ENCODE data around the gene INHBB.

INHBB gene

GRCh38 chr2:120315367-120316033 is 30.4 kb upstream of the INHBB start:
- H3K4me3 ChIP-seq (ENCODE audit: low read depth, low read length) = no peak overlapping the region
- TF ChIP-seq, protein P1, sequence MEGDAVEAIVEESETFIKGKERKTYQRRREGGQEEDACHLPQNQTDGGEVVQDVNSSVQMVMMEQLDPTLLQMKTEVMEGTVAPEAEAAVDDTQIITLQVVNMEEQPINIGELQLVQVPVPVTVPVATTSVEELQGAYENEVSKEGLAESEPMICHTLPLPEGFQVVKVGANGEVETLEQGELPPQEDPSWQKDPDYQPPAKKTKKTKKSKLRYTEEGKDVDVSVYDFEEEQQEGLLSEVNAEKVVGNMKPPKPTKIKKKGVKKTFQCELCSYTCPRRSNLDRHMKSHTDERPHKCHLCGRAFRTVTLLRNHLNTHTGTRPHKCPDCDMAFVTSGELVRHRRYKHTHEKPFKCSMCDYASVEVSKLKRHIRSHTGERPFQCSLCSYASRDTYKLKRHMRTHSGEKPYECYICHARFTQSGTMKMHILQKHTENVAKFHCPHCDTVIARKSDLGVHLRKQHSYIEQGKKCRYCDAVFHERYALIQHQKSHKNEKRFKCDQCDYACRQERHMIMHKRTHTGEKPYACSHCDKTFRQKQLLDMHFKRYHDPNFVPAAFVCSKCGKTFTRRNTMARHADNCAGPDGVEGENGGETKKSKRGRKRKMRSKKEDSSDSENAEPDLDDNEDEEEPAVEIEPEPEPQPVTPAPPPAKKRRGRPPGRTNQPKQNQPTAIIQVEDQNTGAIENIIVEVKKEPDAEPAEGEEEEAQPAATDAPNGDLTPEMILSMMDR (IDR thresholded peaks at IDR 0.05; ENCODE audit: insufficient read depth, low read length, missing control alignments) = no peak
- no peak for DNase-seq (ENCODE audit: low read depth, low spot score)
- POLR2A ChIA-PET = no interaction called here
- CTCF ChIA-PET = interaction anchor here (1.2 to 12.0 kb wide), 9 partner anchors 8 to 675 kb away, joined by 3 to 202 read pairs (median 6); no protein-coding TSS in a partner anchor

DNA sequence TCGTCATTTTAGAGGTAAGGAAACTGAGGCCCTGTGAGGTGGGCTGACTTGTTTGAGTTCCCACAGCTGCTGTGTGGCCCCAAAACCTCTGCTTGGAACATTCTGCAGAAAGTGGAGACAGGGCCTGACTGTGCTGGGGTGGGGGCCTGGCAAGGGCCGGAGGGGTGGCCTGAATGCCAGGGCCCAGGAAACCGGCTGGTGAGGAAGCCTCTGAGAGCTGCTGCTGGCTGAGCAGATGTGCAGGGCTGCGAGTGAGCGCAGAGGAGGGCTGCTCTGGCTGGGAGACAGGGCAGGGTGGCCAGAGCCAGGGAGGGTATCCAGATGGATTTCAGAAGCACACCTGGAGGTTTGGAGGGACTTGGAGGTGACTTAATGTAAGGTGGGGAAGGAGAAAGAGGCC is 29.9 kb upstream of the INHBB start:
- ChIA-PET CTCF (interaction anchor here (1.3 to 12.0 kb wide), 6 partner anchors 16 to 365 kb away, joined by 3 to 202 read pairs (median 5); no protein-coding TSS in a partner anchor), POLR2A (no interaction called here)
- H3K4me3 ChIP-seq (ENCODE audit: low read depth, low read length) = no peak overlapping the region
- DNase-seq (ENCODE audit: low read depth, low spot score) = no peak
- TF ChIP-seq, protein P1 (IDR thresholded peaks at IDR 0.05; ENCODE audit: insufficient read depth, low read length, missing control alignments) = no peak

DNA sequence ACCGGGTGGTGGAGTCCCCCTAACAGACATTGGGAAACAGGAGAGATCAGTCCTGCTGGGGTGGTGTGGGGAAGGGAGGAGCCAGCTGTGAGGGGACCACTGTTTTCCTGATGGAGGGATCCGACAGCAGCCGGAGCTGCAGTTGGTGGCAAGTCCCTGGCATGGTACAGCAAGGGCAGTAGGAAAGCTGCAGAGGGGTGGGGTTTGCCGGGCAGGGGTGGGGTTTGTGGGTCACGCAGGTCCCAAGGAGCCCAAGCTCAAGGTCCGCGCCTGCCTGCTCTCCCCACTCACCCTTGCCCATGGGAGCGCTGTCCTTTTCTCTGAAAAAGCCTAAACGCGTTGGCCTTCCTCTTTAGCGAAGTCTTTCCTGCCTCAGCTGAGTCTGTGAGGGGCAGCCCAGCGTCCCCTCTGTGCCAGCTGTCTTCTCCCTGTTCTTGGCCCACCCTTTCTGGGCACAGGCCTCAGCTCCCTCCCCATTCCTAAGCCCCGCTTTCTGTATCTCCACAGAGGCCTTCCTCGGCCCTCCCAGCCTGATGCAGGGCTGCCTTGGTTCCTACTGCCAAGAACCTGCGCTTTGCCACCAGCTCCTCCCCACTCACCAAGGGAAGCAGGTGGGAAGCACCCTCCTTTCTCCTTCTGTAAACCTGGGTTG is 29.3 kb upstream of the INHBB start:
- TF ChIP-seq, protein P1 (IDR thresholded peaks at IDR 0.05; ENCODE audit: insufficient read depth, low read length, missing control alignments) = no peak
- H3K4me3 ChIP-seq (ENCODE audit: low read depth, low read length) = no peak overlapping the region
- ChIA-PET POLR2A (no interaction called here), CTCF (interaction anchor here (1.3 to 12.0 kb wide), 6 partner anchors 16 to 365 kb away, joined by 3 to 202 read pairs (median 5); no protein-coding TSS in a partner anchor)
- no peak for DNase-seq (ENCODE audit: low read depth, low spot score)

DNA sequence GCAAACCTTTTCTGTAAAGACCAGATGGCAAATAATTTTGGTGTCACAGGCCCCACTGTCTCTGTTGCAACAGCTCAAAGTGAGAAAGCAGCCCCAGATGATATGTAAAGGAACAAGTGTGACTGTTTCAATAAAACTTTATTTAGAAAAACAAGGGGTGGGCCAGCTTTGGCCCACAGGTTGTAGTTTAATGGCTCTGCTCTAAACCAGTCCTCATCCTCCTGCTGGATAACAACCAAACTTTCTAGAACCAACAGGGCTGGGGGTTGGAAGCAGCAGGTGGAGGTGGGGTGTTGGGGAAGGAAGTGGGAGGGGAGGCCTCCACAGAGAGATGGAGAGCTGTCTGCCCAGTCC is 28.8 kb upstream of the INHBB start:
- no peak overlapping the region for H3K4me3 ChIP-seq (ENCODE audit: low read depth, low read length)

DNA sequence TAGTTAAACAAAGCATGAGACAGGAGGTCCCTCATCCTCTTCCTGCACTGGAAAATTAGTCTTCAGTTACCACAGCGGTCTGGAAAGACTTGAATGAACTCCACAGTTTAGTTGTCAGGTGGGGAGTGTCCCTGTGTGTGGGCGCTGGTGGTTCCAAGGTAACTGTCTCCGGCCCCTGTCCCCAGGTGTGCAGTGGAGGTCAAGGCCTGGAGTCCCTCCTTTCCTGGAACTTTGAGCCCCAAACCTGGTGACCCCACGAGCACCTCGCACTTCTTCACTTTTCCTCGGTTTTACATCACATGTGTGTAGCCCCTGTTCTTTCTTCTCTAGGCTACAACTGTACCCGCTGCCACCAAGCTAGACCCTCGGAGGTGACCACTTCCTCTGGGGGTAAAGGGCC is 28.0 kb upstream of the INHBB start:
- TF ChIP-seq, protein P1 (IDR thresholded peaks at IDR 0.05; ENCODE audit: insufficient read depth, low read length, missing control alignments) = no peak
- CTCF ChIA-PET = interaction anchor here (1.0 to 12.0 kb wide), 2 partner anchors 364 to 761 kb away, joined by 5 to 202 read pairs; no protein-coding TSS in a partner anchor
- POLR2A ChIA-PET = no interaction called here
- DNase-seq (ENCODE audit: low read depth, low spot score) = no peak
- no peak overlapping the region for H3K4me3 ChIP-seq (ENCODE audit: low read depth, low read length)

More for the DNA sequence above, 28.8 kb upstream of the INHBB start:
- ChIA-PET CTCF (interaction anchor here (1.3 to 12.0 kb wide), 5 partner anchors 23 to 364 kb away, joined by 3 to 202 read pairs (median 4); no protein-coding TSS in a partner anchor), POLR2A (no interaction called here)
- no peak for DNase-seq (ENCODE audit: low read depth, low spot score)
- TF ChIP-seq, protein P1 (IDR thresholded peaks at IDR 0.05; ENCODE audit: insufficient read depth, low read length, missing control alignments) = no peak

DNA sequence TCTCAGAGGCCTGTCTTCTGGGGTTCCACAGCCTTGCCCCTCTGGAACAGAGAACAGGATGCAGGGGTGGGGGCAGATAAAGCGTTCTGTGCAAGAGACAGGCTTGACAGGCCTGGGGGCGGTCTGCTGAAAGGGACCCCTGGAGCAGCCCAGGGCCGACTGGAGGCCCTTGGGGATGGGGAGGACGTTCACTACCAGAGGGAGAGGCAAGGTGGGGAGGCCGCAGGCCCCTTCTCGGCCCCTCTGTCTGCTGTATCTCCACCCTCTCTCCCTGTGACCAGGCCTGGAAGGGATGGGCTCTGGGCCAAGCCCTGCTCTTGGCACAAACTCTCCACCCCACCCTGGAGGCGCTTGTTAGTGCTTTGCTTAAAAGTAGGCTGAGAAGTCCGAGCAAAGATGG is 27.3 kb upstream of the INHBB start:
- ChIA-PET CTCF (interaction anchor here (1.0 to 12.0 kb wide), 2 partner anchors 363 to 761 kb away, joined by 5 to 202 read pairs; no protein-coding TSS in a partner anchor), POLR2A (interaction anchor here (0.6 kb wide), 1 partner anchor 761 kb away, joined by 3 read pairs; no protein-coding TSS in a partner anchor)
- H3K4me3 ChIP-seq (ENCODE audit: low read depth, low read length) = no peak overlapping the region
- TF ChIP-seq, protein P1 (IDR thresholded peaks at IDR 0.05; ENCODE audit: insufficient read depth, low read length, missing control alignments) = no peak
- no peak for DNase-seq (ENCODE audit: low read depth, low spot score)

Measured in AG04449 (cell line).